K562 (cell line): Measurements from ENCODE around the gene SF3B1. TPM values are rescaled to one million over a fixed set of nuclear protein-coding genes. Genes with fewer than 3 reads are reported as not detected.

Source experiments
- BRD9 ChIP-seq: fragments of 450-650 bp; IDR thresholded peaks from 2 replicates; pipeline ENCODE4 v1.6.1; 2018; ENCODE audit warnings: low read depth; ENCODE audit not compliant: partially characterized antibody
- CBFA2T2 ChIP-seq: fragments of 450-650 bp; conservative IDR thresholded peaks from 2 replicates; pipeline ENCODE4 v1.6.1; 2017; ENCODE audit warnings: mild to moderate bottlenecking
- CHD1 ChIP-seq: fragments of 200-600 bp; sonication (generic); IDR thresholded peaks from one replicate; pipeline ENCODE4 v1.6.1; 2012; ENCODE audit warnings: mild to moderate bottlenecking, moderate library complexity, low read length, inconsistent platforms
- CTBP1 ChIP-seq: fragments of 450-650 bp; IDR thresholded peaks from 2 replicates; pipeline ENCODE4 v1.6.1; 2016; ENCODE audit warnings: borderline replicate concordance
- E2F8 ChIP-seq: fragments of 450-650 bp; IDR thresholded peaks from 2 replicates; pipeline ENCODE4 v1.7.1; 2018; ENCODE audit warnings: mild to moderate bottlenecking, low read depth; ENCODE audit not compliant: partially characterized antibody
- ELF4 ChIP-seq: fragments of 450-650 bp; formaldehyde crosslinking; IDR thresholded peaks from 2 replicates; pipeline ENCODE4 v1.4.0; 2022; ENCODE audit warnings: missing genetic modification characterization
- FOS ChIP-seq: IDR thresholded peaks from 3 replicates; pipeline ENCODE4 v1.6.1; 2011; ENCODE audit not compliant: insufficient read length; ENCODE audit errors: extremely low read depth
- FOSL1 ChIP-seq: fragments of 200-800 bp; sonication (Bioruptor generic); conservative IDR thresholded peaks from 2 replicates; pipeline ENCODE4 v1.6.1; 2016; ENCODE audit warnings: missing genetic modification characterization, missing compliant biosample characterization
- FUS ChIP-seq: fragments of 200-400 bp; formaldehyde crosslinking; optimal IDR thresholded peaks from 2 replicates; pipeline ENCODE3; 2017; ENCODE audit warnings: low read depth, low read length
- GABPA ChIP-seq: fragments of 200-800 bp; sonication (Bioruptor generic); conservative IDR thresholded peaks from 2 replicates; pipeline ENCODE4 v1.6.1; 2016; ENCODE audit warnings: low read depth, missing genetic modification characterization, missing compliant biosample characterization
- HINFP ChIP-seq: fragments of 450-650 bp; conservative IDR thresholded peaks from 2 replicates; pipeline ENCODE4 v1.6.1; 2016; ENCODE audit warnings: missing genetic modification characterization, low read depth, mild to moderate bottlenecking, control low read depth, missing compliant biosample characterization
- NCOA2 ChIP-seq, 2 experiments: fragments of 450-650 bp; IDR thresholded peaks; 2 replicates each; pipeline ENCODE4 v1.6.1; 2018; ENCODE audit warnings: mild to moderate bottlenecking in 2 of 2, moderate library complexity in 1 of 2; ENCODE audit not compliant: partially characterized antibody in 2 of 2
- NR2C1 ChIP-seq, 2 experiments: fragments of 450-650 bp; IDR thresholded peaks; 2 replicates each; pipeline ENCODE4 v1.6.1; 2017; ENCODE audit warnings: mild to moderate bottlenecking in 2 of 2, antibody characterized with exemption in 1 of 2, inconsistent platforms in 1 of 2, missing compliant biosample characterization in 1 of 2, missing genetic modification characterization in 1 of 2
- OTX1 ChIP-seq: fragments of 450-650 bp; formaldehyde crosslinking; IDR thresholded peaks from 2 replicates; pipeline ENCODE4 v1.4.0; 2022; ENCODE audit warnings: mild to moderate bottlenecking
- RFX1 ChIP-seq: fragments of 450-650 bp; IDR thresholded peaks from 2 replicates; pipeline ENCODE4 v1.6.1; 2016; ENCODE audit warnings: mild to moderate bottlenecking, moderate library complexity
- SMARCA5 ChIP-seq: fragments of 450-650 bp; IDR thresholded peaks from 2 replicates; pipeline ENCODE4 v1.6.1; 2016
- TAF9B ChIP-seq: fragments of 450-650 bp; IDR thresholded peaks from 2 replicates; pipeline ENCODE4 v1.6.1; 2018; ENCODE audit warnings: mild to moderate bottlenecking; ENCODE audit not compliant: partially characterized antibody
- ZBTB17 ChIP-seq: fragments of 450-650 bp; formaldehyde crosslinking; IDR thresholded peaks from 2 replicates; pipeline ENCODE4 v1.4.0; 2020; ENCODE audit warnings: mild to moderate bottlenecking
- ZC3H11A ChIP-seq: IDR thresholded peaks from 2 replicates; pipeline ENCODE4 v1.6.1; 2012; ENCODE audit warnings: low read depth, low read length, improper control_type of control experiment
- ZNF12 ChIP-seq: sonication (generic); formaldehyde crosslinking; IDR thresholded peaks from 2 replicates; pipeline ENCODE4 v1.4.0; 2020; ENCODE audit warnings: mild to moderate bottlenecking, missing genetic modification reagents
- polyA plus RNA-seq, 8 experiments: library from polyadenylated mRNA; depleted of rRNA in 4 of 8; stranded (reverse) in 5 of 8; unstranded in 3 of 8; fragments of >200 nt; fragmentation: Nextera tagmentation in 2 of 8; fragmentation: Illumina TruSeq in 1 of 8; extraction: Ambion mirVana in 2 of 8; extraction: Trizol in 1 of 8; gene quantifications; 2 replicates each; pipeline versions ENCODE4 v1.2.1 to v1.2.3, GENCODE V29; 2011 to 2014; ENCODE audit warnings: inconsistent platforms in 1 of 8, missing spikeins in 1 of 8
- total RNA-seq, 7 experiments: library from RNA; depleted of rRNA in 6 of 7; stranded (reverse); fragments of >200 nt in 6 of 7; fragmentation: Illumina TruSeq in 2 of 7; extraction: Trizol in 2 of 7; gene quantifications; 2 replicates each; pipeline versions ENCODE4 v1.2.1 to v1.2.3, GENCODE V29; 2011 to 2021; ENCODE audit warnings: low replicate concordance in 1 of 7
- TF ChIP-seq, protein P1 (sequence below): sonication (generic); formaldehyde crosslinking; IDR thresholded peaks from 2 replicates; pipeline ENCODE4 v1.8.0; 2023; ENCODE audit warnings: mild to moderate bottlenecking, missing genetic modification reagents
- TF ChIP-seq, protein P2 (sequence below): sonication (generic); formaldehyde crosslinking; IDR thresholded peaks from 2 replicates; pipeline ENCODE4 v1.8.1; 2023; ENCODE audit warnings: mild to moderate bottlenecking, missing genetic modification reagents, moderate library complexity

SF3B1 gene
- total and polyA plus RNA-seq, 9 of the 15 experiments (the other 6 are each of a cell fraction or from before 2014, with no cell fraction given): 96.2 to 377 (median 177) TPM

DNA sequence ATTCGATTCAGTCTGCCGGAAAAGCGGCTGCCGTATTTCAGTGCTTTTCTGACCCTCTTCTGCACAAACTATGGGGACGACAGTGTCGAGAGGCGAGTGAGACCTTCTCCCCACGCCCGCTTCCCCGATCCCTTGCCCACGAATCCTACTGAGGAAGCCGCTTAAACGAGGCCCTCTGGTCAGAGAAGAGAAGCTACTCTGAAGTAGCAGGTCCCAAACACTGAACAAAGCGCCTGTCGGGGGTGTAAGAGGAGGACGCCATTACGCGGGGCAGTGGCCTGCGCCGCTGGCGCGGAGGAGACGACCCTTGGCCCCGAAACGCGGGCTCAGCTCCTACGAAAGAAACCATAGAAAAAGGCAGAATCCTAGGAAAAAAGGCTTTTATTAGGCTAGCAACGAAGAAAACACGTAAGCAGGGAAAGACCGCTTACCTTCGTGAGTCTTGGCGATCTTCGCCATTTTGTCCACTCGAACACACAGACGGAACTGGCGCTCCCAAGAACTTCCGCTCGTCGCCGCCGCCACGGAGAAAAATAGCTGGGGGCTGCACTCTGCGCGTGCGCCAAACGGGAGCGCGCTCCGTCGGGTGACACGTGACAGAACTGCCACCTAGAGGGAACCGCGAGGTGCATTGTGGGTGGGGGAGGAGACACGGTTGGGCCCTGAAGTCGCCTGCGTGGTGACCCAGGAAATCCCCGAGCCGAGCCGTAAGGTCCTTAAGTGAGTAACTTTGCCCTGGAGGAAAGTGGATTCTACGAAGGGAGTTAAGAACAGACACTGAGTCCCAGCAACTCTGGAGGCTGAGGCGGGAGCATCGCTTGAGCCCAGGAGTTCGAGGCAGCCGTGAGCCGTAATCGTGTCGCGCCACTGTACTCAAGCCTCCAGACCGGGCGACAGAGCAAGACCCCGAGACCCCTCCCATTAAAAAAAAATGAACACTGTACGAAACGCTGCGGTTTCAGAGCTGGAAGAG, at the start of gene SF3B1 (continued):
- peak; percentile 70 for TF ChIP-seq E2F8
- no peak for TF ChIP-seq SMARCA5
- TF ChIP-seq NCOA2 (IDR thresholded peaks at IDR 0.05; ENCODE audit: partially characterized antibody in 2 of 2): no peak
- no peak for TF ChIP-seq ELF4
- TF ChIP-seq ZC3H11A: no peak
- peak; percentile 92 for TF ChIP-seq GABPA (tag)
- TF ChIP-seq, protein P1, sequence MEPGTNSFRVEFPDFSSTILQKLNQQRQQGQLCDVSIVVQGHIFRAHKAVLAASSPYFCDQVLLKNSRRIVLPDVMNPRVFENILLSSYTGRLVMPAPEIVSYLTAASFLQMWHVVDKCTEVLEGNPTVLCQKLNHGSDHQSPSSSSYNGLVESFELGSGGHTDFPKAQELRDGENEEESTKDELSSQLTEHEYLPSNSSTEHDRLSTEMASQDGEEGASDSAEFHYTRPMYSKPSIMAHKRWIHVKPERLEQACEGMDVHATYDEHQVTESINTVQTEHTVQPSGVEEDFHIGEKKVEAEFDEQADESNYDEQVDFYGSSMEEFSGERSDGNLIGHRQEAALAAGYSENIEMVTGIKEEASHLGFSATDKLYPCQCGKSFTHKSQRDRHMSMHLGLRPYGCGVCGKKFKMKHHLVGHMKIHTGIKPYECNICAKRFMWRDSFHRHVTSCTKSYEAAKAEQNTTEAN (CRISPR knock-in tag): no peak
- TF ChIP-seq, protein P2, sequence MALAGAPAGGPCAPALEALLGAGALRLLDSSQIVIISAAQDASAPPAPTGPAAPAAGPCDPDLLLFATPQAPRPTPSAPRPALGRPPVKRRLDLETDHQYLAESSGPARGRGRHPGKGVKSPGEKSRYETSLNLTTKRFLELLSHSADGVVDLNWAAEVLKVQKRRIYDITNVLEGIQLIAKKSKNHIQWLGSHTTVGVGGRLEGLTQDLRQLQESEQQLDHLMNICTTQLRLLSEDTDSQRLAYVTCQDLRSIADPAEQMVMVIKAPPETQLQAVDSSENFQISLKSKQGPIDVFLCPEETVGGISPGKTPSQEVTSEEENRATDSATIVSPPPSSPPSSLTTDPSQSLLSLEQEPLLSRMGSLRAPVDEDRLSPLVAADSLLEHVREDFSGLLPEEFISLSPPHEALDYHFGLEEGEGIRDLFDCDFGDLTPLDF (CRISPR knock-in tag): no peak
- TF ChIP-seq ZNF12 (CRISPR knock-in tag): no peak
- TF ChIP-seq TAF9B: peak; percentile 85
- no peak for TF ChIP-seq ZBTB17
- TF ChIP-seq CBFA2T2: peak; percentile 76
- no peak for TF ChIP-seq CTBP1
- no peak for TF ChIP-seq OTX1 (CRISPR knock-in tag)
- TF ChIP-seq FOS: no peak
- no peak for TF ChIP-seq BRD9
- no peak for TF ChIP-seq FUS
- no peak; the same call in none of the 2 replicates for TF ChIP-seq NR2C1 (IDR thresholded peaks at IDR 0.05)
- no peak for TF ChIP-seq NR2C1 (tag; IDR thresholded peaks at IDR 0.05)
- no peak for TF ChIP-seq RFX1
- TF ChIP-seq FOSL1: 0 out of 2 replicates have a peak, but pooled peaks have one; percentile 9
- TF ChIP-seq CHD1: no peak
- no peak for TF ChIP-seq HINFP (tag)
